Fibroblast of villous mesenchyme (primary cell): ENCODE results near the gene PRMT5. TPM values are rescaled to one million over a fixed set of nuclear protein-coding genes. Genes with fewer than 3 reads are reported as not detected.

ENCODE experiments used
- DNase-seq: peaks from one replicate; pipeline ENCODE4 v3.0.0-alpha.2; 2010; ENCODE audit warnings: low read depth
- H3K4me3 ChIP-seq: 2 replicates; pipeline ENCODE4 v1.5.1; 2011; ENCODE audit warnings: low read depth, mild to moderate bottlenecking, low read length
- total RNA-seq: library from RNA; depleted of rRNA; stranded (reverse); fragments of >200 nt; gene quantifications from 2 replicates; pipeline ENCODE4 v1.2.3, GENCODE V29; 2012
- TF ChIP-seq, protein P1 (sequence below): IDR thresholded peaks from 2 replicates; pipeline ENCODE4 v1.5.1; 2012; ENCODE audit warnings: low read depth, mild to moderate bottlenecking, low read length; ENCODE audit not compliant: insufficient read depth

Gene PRMT5
- total RNA-seq, 1 donor: 82.5 TPM

DNA sequence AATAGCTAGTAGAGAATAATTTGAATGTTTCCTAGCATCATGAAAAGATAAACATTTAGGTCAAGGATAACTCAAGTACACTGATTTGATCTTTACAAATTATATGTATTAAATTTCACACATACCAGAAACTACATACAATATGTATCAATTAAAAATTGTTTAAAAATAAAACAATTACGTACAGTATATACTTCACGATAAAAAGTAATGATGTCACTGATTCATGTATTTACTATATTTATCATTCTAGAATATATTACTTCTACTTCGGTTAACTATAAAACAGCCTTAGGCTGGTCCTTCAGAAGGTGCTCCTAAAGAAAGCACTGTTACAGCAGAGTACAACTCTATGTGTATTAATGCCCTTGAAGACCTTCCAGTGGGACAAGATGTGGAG is 21.7 kb downstream of the PRMT5 start:
- TF ChIP-seq, protein P1, sequence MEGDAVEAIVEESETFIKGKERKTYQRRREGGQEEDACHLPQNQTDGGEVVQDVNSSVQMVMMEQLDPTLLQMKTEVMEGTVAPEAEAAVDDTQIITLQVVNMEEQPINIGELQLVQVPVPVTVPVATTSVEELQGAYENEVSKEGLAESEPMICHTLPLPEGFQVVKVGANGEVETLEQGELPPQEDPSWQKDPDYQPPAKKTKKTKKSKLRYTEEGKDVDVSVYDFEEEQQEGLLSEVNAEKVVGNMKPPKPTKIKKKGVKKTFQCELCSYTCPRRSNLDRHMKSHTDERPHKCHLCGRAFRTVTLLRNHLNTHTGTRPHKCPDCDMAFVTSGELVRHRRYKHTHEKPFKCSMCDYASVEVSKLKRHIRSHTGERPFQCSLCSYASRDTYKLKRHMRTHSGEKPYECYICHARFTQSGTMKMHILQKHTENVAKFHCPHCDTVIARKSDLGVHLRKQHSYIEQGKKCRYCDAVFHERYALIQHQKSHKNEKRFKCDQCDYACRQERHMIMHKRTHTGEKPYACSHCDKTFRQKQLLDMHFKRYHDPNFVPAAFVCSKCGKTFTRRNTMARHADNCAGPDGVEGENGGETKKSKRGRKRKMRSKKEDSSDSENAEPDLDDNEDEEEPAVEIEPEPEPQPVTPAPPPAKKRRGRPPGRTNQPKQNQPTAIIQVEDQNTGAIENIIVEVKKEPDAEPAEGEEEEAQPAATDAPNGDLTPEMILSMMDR: no peak
- no peak for DNase-seq
- H3K4me3 ChIP-seq: no peak overlapping the region

DNA sequence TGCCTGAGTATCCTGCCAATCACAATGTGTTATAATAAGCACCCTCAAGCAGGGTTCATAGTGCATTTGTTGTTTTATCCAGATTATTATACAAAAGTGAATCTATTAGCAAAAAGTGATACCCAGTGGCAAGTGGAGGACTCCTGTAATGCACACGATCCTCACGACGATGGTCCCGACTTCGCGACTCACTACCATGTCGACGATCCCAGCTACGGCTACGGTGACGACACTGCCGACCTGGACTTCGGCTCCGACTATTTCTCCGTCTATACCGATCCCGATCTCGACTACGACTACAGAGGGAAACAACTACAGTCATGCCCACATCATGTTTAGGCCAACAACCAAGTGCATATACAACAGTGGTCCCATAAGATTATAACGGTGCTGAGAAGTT is 23.1 kb downstream of the PRMT5 start:
- TF ChIP-seq, protein P1: no peak
- no peak overlapping the region for H3K4me3 ChIP-seq

DNA sequence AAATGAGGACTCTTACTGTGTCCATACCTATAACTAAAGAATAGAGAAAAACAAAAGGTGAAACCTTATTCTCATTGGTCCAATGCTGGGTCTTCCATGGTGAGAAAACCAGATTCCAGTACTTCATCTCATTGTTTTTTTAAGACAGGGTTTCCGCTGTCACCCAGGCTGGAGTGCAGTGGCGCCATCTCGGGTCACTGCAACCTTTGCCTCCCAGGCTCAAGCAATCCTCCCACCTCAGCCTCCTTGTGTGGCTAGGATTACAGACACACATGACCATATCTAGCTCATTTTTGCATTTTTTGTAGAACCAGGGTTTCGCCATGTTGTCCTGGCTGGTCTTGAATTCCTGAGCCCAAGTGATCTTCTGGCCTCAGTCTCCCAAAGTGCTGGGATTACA is 23.5 kb downstream of the PRMT5 start:
- TF ChIP-seq, protein P1: no peak
- no peak overlapping the region for H3K4me3 ChIP-seq
- DNase-seq: no peak

More for the DNA sequence above, 23.1 kb downstream of the PRMT5 start:
- DNase-seq: no peak

- TF ChIP-seq, protein P1: no peak
- no peak for DNase-seq
- no peak overlapping the region for H3K4me3 ChIP-seq
These were observed 25.5 kb downstream of the PRMT5 start for GRCh38 chr14:22903742-22904087.

- no peak for DNase-seq
- TF ChIP-seq, protein P1: no peak
- no peak overlapping the region for H3K4me3 ChIP-seq
These were observed 27.4 kb downstream of the PRMT5 start for GRCh38 chr14:22901799-22902198.

GRCh38 chr14:22900081-22900799 is 28.9 kb downstream of the PRMT5 start:
- DNase-seq: peak; percentile 79
- H3K4me3 ChIP-seq: no peak overlapping the region
- TF ChIP-seq, protein P1: peak; percentile 62
